IMR-90 (cell line): ENCODE data around the gene EIF4EBP2. TPM values are rescaled to one million over a fixed set of nuclear protein-coding genes. Genes with fewer than 3 reads are reported as not detected.

Source experiments
- ATAC-seq: fragments of 200-7000 bp; cut with Tn5 transposase; 2 replicates; pipeline ENCODE4 v1.9.1; 2020; ENCODE audit warnings: low read depth, mild to moderate bottlenecking, moderate library complexity
- BruUV-seq: library from RNA; stranded (reverse); fragments of 400-500 nt; replicated peaks from 2 replicates; lab custom pipeline; 2021; lab: Mats Ljungman, UMichigan
- CTCF ChIA-PET: fragments of 300-600 bp; formaldehyde crosslinking; extraction: SDS; loops from one replicate; lab custom pipeline; 2021; ENCODE audit warnings: antibody characterized with exemption; lab: Yijun Ruan, JAX
- POLR2A ChIA-PET: fragments of 300-600 bp; sonication (Branson Sonifier 250); formaldehyde crosslinking; loops from one replicate; lab custom pipeline; 2022; ENCODE audit warnings: antibody characterized with exemption; ENCODE audit not compliant: unreplicated experiment; lab: Charles Lee
- DNase-seq: peaks from one replicate; pipeline ENCODE4 v3.0.0; 2013
- H2AFZ ChIP-seq: replicated peaks from 2 replicates; pipeline ENCODE3; 2013; ENCODE audit warnings: low read length, mild to moderate bottlenecking; ENCODE audit not compliant: poor library complexity
- H2AK5ac ChIP-seq: 2 replicates; pipeline ENCODE4 v1.6.1; 2013; ENCODE audit warnings: low read depth, low read length, inconsistent platforms
- H2AK9ac ChIP-seq: replicated peaks from 2 replicates; pipeline ENCODE3; 2013; ENCODE audit warnings: mild to moderate bottlenecking, low read depth, low read length, moderate library complexity; ENCODE audit not compliant: poor library complexity
- H2BK120ac ChIP-seq: 2 replicates; pipeline ENCODE4 v1.6.1; 2013; ENCODE audit warnings: low read depth, low read length, inconsistent platforms
- H2BK15ac ChIP-seq: 3 replicates; pipeline ENCODE4 v1.6.1; 2013; ENCODE audit warnings: low read depth, low read length, inconsistent platforms
- H2BK20ac ChIP-seq: 2 replicates; pipeline ENCODE4 v1.6.1; 2013; ENCODE audit warnings: low read depth, mild to moderate bottlenecking, inconsistent platforms, low read length, moderate library complexity
- H2BK5ac ChIP-seq: 2 replicates; pipeline ENCODE4 v1.6.1; 2013; ENCODE audit warnings: mild to moderate bottlenecking, low read depth, low read length, inconsistent platforms; ENCODE audit not compliant: poor library complexity, severe bottlenecking
- H3K14ac ChIP-seq: replicated peaks from 2 replicates; pipeline ENCODE4 v1.6.1; 2013; ENCODE audit warnings: low read depth, low read length, inconsistent platforms
- H3K18ac ChIP-seq: 2 replicates; pipeline ENCODE4 v1.6.1; 2013; ENCODE audit warnings: low read depth, low read length, control low read depth
- H3K23ac ChIP-seq: 2 replicates; pipeline ENCODE4 v1.6.1; 2013; ENCODE audit warnings: low read depth, low read length, inconsistent platforms
- H3K27ac ChIP-seq: 2 replicates; pipeline ENCODE4 v1.5.1; 2013; ENCODE audit warnings: mild to moderate bottlenecking, control low read depth, low read length; ENCODE audit not compliant: insufficient read depth
- H3K27me3 ChIP-seq: 2 replicates; pipeline ENCODE4 v1.6.1; 2013; ENCODE audit warnings: low read length; ENCODE audit not compliant: control insufficient read depth, insufficient read depth
- H3K36me3 ChIP-seq: 2 replicates; pipeline ENCODE4 v1.6.1; 2013; ENCODE audit warnings: low read length, mixed read lengths; ENCODE audit not compliant: control insufficient read depth, insufficient read depth
- H3K4ac ChIP-seq: 2 replicates; pipeline ENCODE4 v1.6.1; 2013; ENCODE audit warnings: low read depth, low read length, inconsistent platforms
- H3K4me1 ChIP-seq: 2 replicates; pipeline ENCODE4 v1.6.1; 2013; ENCODE audit warnings: low read length, mixed read lengths; ENCODE audit not compliant: control insufficient read depth, insufficient read depth
- H3K4me2 ChIP-seq: 2 replicates; pipeline ENCODE4 v1.6.1; 2013; ENCODE audit warnings: low read depth, mild to moderate bottlenecking, control low read depth, low read length, moderate library complexity
- H3K4me3 ChIP-seq: 2 replicates; pipeline ENCODE4 v1.5.1; 2013; ENCODE audit warnings: low read depth, mild to moderate bottlenecking, control low read depth, low read length, moderate library complexity; ENCODE audit not compliant: insufficient read depth
- H3K56ac ChIP-seq: 2 replicates; pipeline ENCODE4 v1.6.1; 2013; ENCODE audit warnings: low read length, inconsistent platforms; ENCODE audit not compliant: insufficient read depth; ENCODE audit errors: extremely low read depth
- H3K79me1 ChIP-seq, 2 experiments: 2 replicates each; pipeline ENCODE4 v1.6.1; 2013; ENCODE audit warnings: low read length in 2 of 2, inconsistent platforms in 1 of 2, low read depth in 1 of 2
- H3K9ac ChIP-seq: 2 replicates; pipeline ENCODE4 v1.6.1; 2013; ENCODE audit warnings: low read depth, low read length, control low read depth
- H3K9me1 ChIP-seq: 2 replicates; pipeline ENCODE4 v1.6.1; 2013; ENCODE audit warnings: low read length, inconsistent platforms; ENCODE audit not compliant: insufficient read depth
- H3K9me3 ChIP-seq: 2 replicates; pipeline ENCODE4 v1.6.1; 2013; ENCODE audit warnings: low read length; ENCODE audit not compliant: control insufficient read depth, insufficient read depth
- H4K20me1 ChIP-seq: 2 replicates; pipeline ENCODE4 v1.6.1; 2013; ENCODE audit warnings: low read length, inconsistent platforms; ENCODE audit not compliant: insufficient read depth
- H4K5ac ChIP-seq: 2 replicates; pipeline ENCODE4 v1.6.1; 2013; ENCODE audit warnings: mild to moderate bottlenecking, low read depth, low read length, control low read depth
- H4K8ac ChIP-seq, 2 experiments: 2 replicates each; pipeline ENCODE4 v1.6.1; 2013; ENCODE audit warnings: low read depth in 2 of 2, low read length in 2 of 2, control low read depth in 1 of 2, inconsistent platforms in 1 of 2
- H4K91ac ChIP-seq: 2 replicates; pipeline ENCODE4 v1.6.1; 2013; ENCODE audit warnings: low read depth, low read length, inconsistent platforms; ENCODE audit not compliant: insufficient read depth
- BHLHE40 ChIP-seq: fragments of 150-350 bp; IDR thresholded peaks from 2 replicates; pipeline ENCODE4 v1.6.1; 2016; ENCODE audit warnings: mild to moderate bottlenecking, low read depth, low read length
- CEBPB ChIP-seq: IDR thresholded peaks from 2 replicates; pipeline ENCODE4 v1.6.1; 2012; ENCODE audit warnings: low read depth, low read length, improper control_type of control experiment
- CHD1 ChIP-seq: IDR thresholded peaks from 2 replicates; pipeline ENCODE4 v1.6.1; 2012; ENCODE audit warnings: low read depth, low read length, improper control_type of control experiment
- FOS ChIP-seq: fragments of 150-350 bp; IDR thresholded peaks from 2 replicates; pipeline ENCODE4 v1.6.1; 2016; ENCODE audit warnings: low read depth, low read length
- MAFK ChIP-seq: IDR thresholded peaks from 2 replicates; pipeline ENCODE4 v1.6.1; 2012; ENCODE audit warnings: low read depth, low read length, improper control_type of control experiment
- MAZ ChIP-seq: IDR thresholded peaks from 2 replicates; pipeline ENCODE4 v1.6.1; 2012; ENCODE audit warnings: low read depth, mild to moderate bottlenecking, low read length, improper control_type of control experiment, moderate library complexity, borderline replicate concordance
- MXI1 ChIP-seq: IDR thresholded peaks from 2 replicates; pipeline ENCODE4 v1.6.1; 2012; ENCODE audit warnings: low read depth, mild to moderate bottlenecking, low read length, moderate library complexity, borderline replicate concordance
- NFE2L2 ChIP-seq: fragments of 150-350 bp; IDR thresholded peaks from 2 replicates; pipeline ENCODE4 v1.6.1; 2016; ENCODE audit warnings: low read depth, mild to moderate bottlenecking, low read length
- POLR2A ChIP-seq: IDR thresholded peaks from 2 replicates; pipeline ENCODE4 v1.6.1; 2012; ENCODE audit warnings: mild to moderate bottlenecking, low read depth, low read length
- RAD21 ChIP-seq: IDR thresholded peaks from 2 replicates; pipeline ENCODE4 v1.6.1; 2012; ENCODE audit warnings: low read length, improper control_type of control experiment
- RCOR1 ChIP-seq: IDR thresholded peaks from 2 replicates; pipeline ENCODE4 v1.6.1; 2012; ENCODE audit warnings: mild to moderate bottlenecking, low read length, improper control_type of control experiment; ENCODE audit not compliant: insufficient replicate concordance
- RFX5 ChIP-seq: IDR thresholded peaks from 2 replicates; pipeline ENCODE4 v1.8.0; 2012; ENCODE audit warnings: low read depth, mild to moderate bottlenecking, low read length, moderate library complexity
- SMC3 ChIP-seq: fragments of 150-350 bp; IDR thresholded peaks from 2 replicates; pipeline ENCODE4 v1.6.1; 2016; ENCODE audit warnings: low read depth, mild to moderate bottlenecking, antibody characterized with exemption, low read length, moderate library complexity
- WGBS, 2 experiments: methylation state at CpG; one replicate each; pipeline versions ENCODE4 v1.1.5 to v1.1.7; 2013; ENCODE audit warnings: missing lambda C conversion rate in 2 of 2; ENCODE audit not compliant: insufficient read length in 1 of 2; ENCODE audit errors: extremely low coverage in 2 of 2; 5-methylcytosine and 5-hydroxymethylcytosine counted together
- dilution Hi-C: fragments of 300-500 bp; cut with HindIII; formaldehyde crosslinking; loops from one replicate; pipeline ENCODE4 v1.14.3; 2018; ENCODE audit warnings: low sequenced_read_pairs; ENCODE audit not compliant: unreplicated experiment
- in situ Hi-C: fragments of 300-500 bp; cut with MboI; formaldehyde crosslinking; loops from 3 replicates; pipeline ENCODE4 v1.14.3; 2019; ENCODE audit warnings: low sequenced_read_pairs, inconsistent platforms, mixed read lengths
- intact Hi-C: fragments of 100-400 bp; cut with micrococcal nuclease; formaldehyde crosslinking; loops from 2 replicates; pipeline ENCODE4 v1.10.0; 2022
- polyA plus RNA-seq, 3 experiments: library from polyadenylated mRNA; depleted of rRNA; stranded (reverse); fragments of >200 nt; gene quantifications; 2 replicates each; pipeline ENCODE4 v1.2.3, GENCODE V29; 2012; ENCODE audit warnings: low replicate concordance in 1 of 3
- total RNA-seq: library from RNA; depleted of rRNA; stranded (reverse); fragments of >200 nt; gene quantifications from 2 replicates; pipeline ENCODE4 v1.2.3, GENCODE V29; 2012
- TF ChIP-seq, protein P1 (sequence below): conservative IDR thresholded peaks from 2 replicates; pipeline ENCODE4 v1.5.1; 2012; ENCODE audit warnings: mild to moderate bottlenecking, low read depth, low read length, improper control_type of control experiment
- TF ChIP-seq, protein P2 (sequence below): fragments of 150-350 bp; IDR thresholded peaks from 2 replicates; pipeline ENCODE4 v1.6.1; 2016; ENCODE audit warnings: low read depth, mild to moderate bottlenecking, low read length, moderate library complexity, borderline replicate concordance
- TF ChIP-seq, protein P3 (sequence below): fragments of 150-350 bp; IDR thresholded peaks from 2 replicates; pipeline ENCODE4 v1.6.1; 2017; ENCODE audit warnings: mild to moderate bottlenecking, antibody characterized with exemption, low read length, low read depth

Gene EIF4EBP2
- total and polyA plus RNA-seq, 2 of the 4 experiments (the other 2 are of a cell fraction) = 13.7 to 15.6 TPM

DNA sequence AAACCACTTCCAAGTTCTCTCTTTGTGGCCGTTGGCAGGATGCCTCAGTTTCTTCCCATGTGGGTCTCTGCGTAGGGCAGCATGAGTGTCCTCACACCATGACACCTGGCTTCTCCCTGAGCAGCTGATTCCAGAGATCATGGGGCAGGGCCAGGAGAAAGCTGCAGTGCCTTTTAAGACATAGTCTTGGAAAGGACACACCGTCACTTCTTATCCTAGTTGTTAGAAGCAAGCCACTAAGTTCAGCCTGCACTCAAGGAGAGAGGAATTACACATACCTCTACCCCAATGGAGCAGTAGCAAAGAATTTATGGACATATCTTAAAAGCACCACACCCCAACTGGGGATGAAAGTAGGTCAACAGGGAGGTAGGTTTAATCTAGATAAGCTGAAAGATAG lies 21.2 kb downstream of the EIF4EBP2 start:
- H3K36me3 ChIP-seq = peaks cover 56% of the 10 kb centered on the region
- POLR2A ChIA-PET = no interaction called here
- H2AFZ ChIP-seq = no peak overlapping the region
- no peak overlapping the region for H2BK15ac ChIP-seq
- no peak overlapping the region for H3K23ac ChIP-seq
- H3K9me3 ChIP-seq = no peaks in the 10 kb centered on the region
- H2BK5ac ChIP-seq = no peak overlapping the region
- peaks cover 3% of the 10 kb centered on the region for H3K9me1 ChIP-seq
- no peak overlapping the region for H3K9ac ChIP-seq
- no peak overlapping the region for H3K56ac ChIP-seq
- ATAC-seq (no peak), DNase-seq (no peak)
- intact Hi-C loops = no loop called here
- H3K27me3 ChIP-seq = no peaks in the 10 kb centered on the region
- no peak overlapping the region for H2BK120ac ChIP-seq
- H3K79me1 ChIP-seq = peaks cover 12 to 38% of the 10 kb centered on the region in 2 experiments
- H4K91ac ChIP-seq = no peak overlapping the region
- no peak overlapping the region for H4K5ac ChIP-seq
- no peak overlapping the region for H3K4me3 ChIP-seq
- H3K4ac ChIP-seq = no peak overlapping the region
- WGBS, 2 experiments = no CpG with 5 or more reads among the region's 3 CpGs
- CTCF ChIA-PET = no interaction called here
- H2AK5ac ChIP-seq = no peak overlapping the region
- peaks cover 9% of the 10 kb centered on the region for H4K20me1 ChIP-seq
- dilution Hi-C loops = no loop called here
- H3K4me1 ChIP-seq = no peaks in the 10 kb centered on the region; the same call in 1 of the 2 replicates
- H2AK9ac ChIP-seq = no peak overlapping the region
- H3K27ac ChIP-seq = no peak overlapping the region
- no peak overlapping the region for H3K14ac ChIP-seq
- no TSS peak for BruUV-seq
- no peak overlapping the region for H3K4me2 ChIP-seq
- no peak overlapping the region for H4K8ac ChIP-seq
- in situ Hi-C loops = no loop called here
- no peak overlapping the region for H3K18ac ChIP-seq
- H2BK20ac ChIP-seq = no peak overlapping the region
- TF ChIP-seq CHD1 (no peak), FOS (no peak), BHLHE40 (no peak), RCOR1 (no peak), MAZ (no peak), MXI1 (no peak), RAD21 (no peak), POLR2A (no peak), MAFK (no peak), RFX5 (no peak), NFE2L2 (no peak), SMC3 (no peak), CEBPB (no peak)
- TF ChIP-seq, protein P1, sequence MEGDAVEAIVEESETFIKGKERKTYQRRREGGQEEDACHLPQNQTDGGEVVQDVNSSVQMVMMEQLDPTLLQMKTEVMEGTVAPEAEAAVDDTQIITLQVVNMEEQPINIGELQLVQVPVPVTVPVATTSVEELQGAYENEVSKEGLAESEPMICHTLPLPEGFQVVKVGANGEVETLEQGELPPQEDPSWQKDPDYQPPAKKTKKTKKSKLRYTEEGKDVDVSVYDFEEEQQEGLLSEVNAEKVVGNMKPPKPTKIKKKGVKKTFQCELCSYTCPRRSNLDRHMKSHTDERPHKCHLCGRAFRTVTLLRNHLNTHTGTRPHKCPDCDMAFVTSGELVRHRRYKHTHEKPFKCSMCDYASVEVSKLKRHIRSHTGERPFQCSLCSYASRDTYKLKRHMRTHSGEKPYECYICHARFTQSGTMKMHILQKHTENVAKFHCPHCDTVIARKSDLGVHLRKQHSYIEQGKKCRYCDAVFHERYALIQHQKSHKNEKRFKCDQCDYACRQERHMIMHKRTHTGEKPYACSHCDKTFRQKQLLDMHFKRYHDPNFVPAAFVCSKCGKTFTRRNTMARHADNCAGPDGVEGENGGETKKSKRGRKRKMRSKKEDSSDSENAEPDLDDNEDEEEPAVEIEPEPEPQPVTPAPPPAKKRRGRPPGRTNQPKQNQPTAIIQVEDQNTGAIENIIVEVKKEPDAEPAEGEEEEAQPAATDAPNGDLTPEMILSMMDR = no peak
- TF ChIP-seq, protein P2, sequence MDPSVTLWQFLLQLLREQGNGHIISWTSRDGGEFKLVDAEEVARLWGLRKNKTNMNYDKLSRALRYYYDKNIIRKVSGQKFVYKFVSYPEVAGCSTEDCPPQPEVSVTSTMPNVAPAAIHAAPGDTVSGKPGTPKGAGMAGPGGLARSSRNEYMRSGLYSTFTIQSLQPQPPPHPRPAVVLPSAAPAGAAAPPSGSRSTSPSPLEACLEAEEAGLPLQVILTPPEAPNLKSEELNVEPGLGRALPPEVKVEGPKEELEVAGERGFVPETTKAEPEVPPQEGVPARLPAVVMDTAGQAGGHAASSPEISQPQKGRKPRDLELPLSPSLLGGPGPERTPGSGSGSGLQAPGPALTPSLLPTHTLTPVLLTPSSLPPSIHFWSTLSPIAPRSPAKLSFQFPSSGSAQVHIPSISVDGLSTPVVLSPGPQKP = no peak
- TF ChIP-seq, protein P3, sequence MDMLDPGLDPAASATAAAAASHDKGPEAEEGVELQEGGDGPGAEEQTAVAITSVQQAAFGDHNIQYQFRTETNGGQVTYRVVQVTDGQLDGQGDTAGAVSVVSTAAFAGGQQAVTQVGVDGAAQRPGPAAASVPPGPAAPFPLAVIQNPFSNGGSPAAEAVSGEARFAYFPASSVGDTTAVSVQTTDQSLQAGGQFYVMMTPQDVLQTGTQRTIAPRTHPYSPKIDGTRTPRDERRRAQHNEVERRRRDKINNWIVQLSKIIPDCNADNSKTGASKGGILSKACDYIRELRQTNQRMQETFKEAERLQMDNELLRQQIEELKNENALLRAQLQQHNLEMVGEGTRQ = no peak
